Measurements from ENCODE around the gene INPP5E.

INPP5E gene
- 39.4 to 45.3 (median 42.5) reads per million in 4 donors for total RNA-seq

GRCh38 chr9:136439481-136440408 lies at the start of gene INPP5E:
Gene INPP5E, minus strand, starts transcription at chr9:136439845. Its CDS starts 426 bp downstream, at chr9:136439419.
- peak; percentile 59 to 83 (median 71) for DNase-seq

- DNase-seq, result peak; percentile 50 to 71 (median 68)
Observed at GRCh38 chr9:136488247-136489214, 48.9 kb upstream of the INPP5E start.

- DNase-seq, result no peak
Observed at GRCh38 chr9:136487672-136488071, 48.0 kb upstream of the INPP5E start.

- no peak for DNase-seq
Observed at GRCh38 chr9:136486823-136487620, 47.4 kb upstream of the INPP5E start.

- DNase-seq, result no peak
Observed at GRCh38 chr9:136486131-136486530, 46.5 kb upstream of the INPP5E start.

- peak; percentile 57 to 83 (median 77) for DNase-seq
Observed at GRCh38 chr9:136485049-136486045, 45.7 kb upstream of the INPP5E start.

GRCh38 chr9:136484153-136485048 lies 44.8 kb upstream of the INPP5E start:
- DNase-seq, result peak in 2 of 5 donors; percentile 15 to 26

GRCh38 chr9:136483589-136484152 lies 44.0 kb upstream of the INPP5E start:
- peak; percentile 90 to 97 (median 92) for DNase-seq

GRCh38 chr9:136482793-136483588 lies 43.3 kb upstream of the INPP5E start, which contains the start of gene SEC16A:
Gene SEC16A, minus strand, starts transcription at chr9:136483040. Its CDS starts 5,425 bp downstream, at chr9:136477615.
- peak; percentile 98 to 100 (median 100) for DNase-seq

- peak in 3 of 5 donors; percentile 32 to 65 (median 34) for DNase-seq
Observed at GRCh38 chr9:136482046-136482792, 42.6 kb upstream of the INPP5E start.

- DNase-seq, result peak in 1 of 5 donors; percentile 24
Observed at GRCh38 chr9:136481558-136481957, 41.9 kb upstream of the INPP5E start.

GRCh38 chr9:136476369-136477150 lies 36.9 kb upstream of the INPP5E start:
- no peak for DNase-seq

GRCh38 chr9:136474974-136475865 lies 35.6 kb upstream of the INPP5E start:
- DNase-seq, result no peak

- no peak for DNase-seq
Observed at GRCh38 chr9:136474021-136474640, 34.5 kb upstream of the INPP5E start.

GRCh38 chr9:136473354-136473721 lies 33.7 kb upstream of the INPP5E start:
- DNase-seq, result no peak

Data from T-helper 1 cell (primary cell).